Measurements from ENCODE around the gene SPRY4. TPM values are rescaled to one million over a fixed set of nuclear protein-coding genes. Genes with fewer than 3 reads are reported as not detected.
A peak's percentile ranks its signal among the peaks of the same experiment; 100 is the strongest.
"Not testable (repeated sequence)": the region's sequence is repeated elsewhere in the genome, so short reads cannot be mapped to it uniquely, and the experiment has no call there.

SPRY4 gene
- total RNA-seq, 1 experiment from 2014 or later: 40.5 TPM

DNA sequence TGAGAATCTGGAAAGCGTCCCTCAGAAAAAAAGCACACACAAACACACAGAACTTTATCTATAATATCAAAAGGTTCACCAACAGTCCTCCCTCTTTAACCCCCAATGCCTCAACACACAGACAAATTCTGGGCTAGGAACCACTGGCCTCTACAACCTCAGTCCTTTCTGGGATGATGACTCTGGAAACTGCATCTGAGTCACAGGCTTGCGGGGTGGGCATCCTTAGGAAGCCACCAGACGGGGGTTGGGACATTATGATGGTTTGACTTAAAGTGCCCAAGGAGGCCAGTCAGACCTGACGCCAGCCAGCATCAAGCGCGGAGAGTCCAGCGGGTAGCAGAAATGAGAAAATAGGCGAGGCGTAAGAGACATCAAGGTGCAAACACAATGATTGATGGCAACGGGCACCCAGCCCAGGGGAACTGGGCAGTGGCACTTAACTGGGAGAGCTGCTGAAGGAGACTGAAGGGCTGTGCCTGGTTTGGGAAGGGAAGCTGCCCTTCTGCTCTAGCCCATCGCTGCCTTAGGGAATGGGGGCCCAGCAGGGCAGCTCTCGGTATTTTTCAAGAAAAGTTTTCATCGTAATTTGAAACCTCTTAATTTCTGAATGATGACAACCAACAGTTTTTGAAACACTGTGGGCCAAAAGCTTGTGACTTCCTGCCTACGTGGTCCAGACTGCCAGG lies 20.7 kb downstream of the SPRY4 start:
- H3K27me3 ChIP-seq (replicated peaks): no peaks in the 10 kb centered on the region
- H3K4me1 ChIP-seq (replicated peaks): peaks cover 34% of the 10 kb centered on the region
- H3K9me3 ChIP-seq (replicated peaks): no peaks in the 10 kb centered on the region
- H3K27ac ChIP-seq: no peak overlapping the region
- peaks cover 45% of the 10 kb centered on the region for H3K36me3 ChIP-seq
- no peak for DNase-seq (ENCODE audit: low read depth in 1 of 2, low spot score in 2 of 2)
- H3K4me3 ChIP-seq: no peak overlapping the region

DNA sequence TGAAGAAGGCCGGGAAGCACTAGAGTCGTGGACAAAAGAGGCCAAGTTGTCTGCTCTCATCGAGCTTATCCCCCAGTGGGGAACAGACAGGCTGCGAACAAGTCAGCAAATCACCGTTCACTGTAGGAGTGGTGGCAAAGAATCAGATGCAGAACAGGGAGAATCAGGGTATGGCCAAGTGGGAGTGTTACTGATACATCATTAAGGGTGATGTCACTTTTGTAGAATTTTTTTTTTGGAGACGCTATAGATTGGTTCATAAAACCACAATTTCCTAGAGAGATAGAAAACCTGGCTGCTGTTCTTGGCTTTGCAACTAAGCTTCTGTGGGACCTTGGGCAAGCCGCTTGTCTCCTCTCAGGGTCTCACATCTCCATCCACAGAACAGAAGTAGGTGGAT lies 21.3 kb downstream of the SPRY4 start:
- Histone ChIP-seq H3K27me3 (replicated peaks) (no peaks in the 10 kb centered on the region), H3K9me3 (replicated peaks) (no peaks in the 10 kb centered on the region), H3K4me1 (replicated peaks) (peaks cover 38% of the 10 kb centered on the region), H3K36me3 (peaks cover 39% of the 10 kb centered on the region), H3K27ac (no peak overlapping the region), H3K4me3 (no peak overlapping the region)
- no peak for DNase-seq (ENCODE audit: low read depth in 1 of 2, low spot score in 2 of 2)

DNA sequence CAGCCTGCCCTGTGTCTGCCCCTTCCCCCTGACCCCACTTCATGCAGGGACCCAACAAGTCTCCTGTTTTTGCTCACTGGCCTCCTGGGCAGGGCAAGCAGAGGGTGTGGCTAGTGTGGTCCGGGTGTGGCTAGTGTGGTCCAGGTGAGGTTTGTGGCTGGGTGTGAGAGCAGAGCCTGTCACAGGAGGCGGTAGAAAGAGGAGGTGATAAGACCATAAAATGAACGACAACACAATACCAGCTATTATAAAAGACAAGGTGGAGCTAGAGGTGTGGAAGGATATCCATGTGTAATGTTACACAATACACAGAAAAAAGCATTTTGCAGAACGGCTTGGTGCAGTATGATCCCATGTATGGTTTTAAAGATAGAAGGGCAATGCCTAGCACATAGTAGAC lies 23.3 kb downstream of the SPRY4 start:
- H3K4me3 ChIP-seq: no peak overlapping the region

DNA sequence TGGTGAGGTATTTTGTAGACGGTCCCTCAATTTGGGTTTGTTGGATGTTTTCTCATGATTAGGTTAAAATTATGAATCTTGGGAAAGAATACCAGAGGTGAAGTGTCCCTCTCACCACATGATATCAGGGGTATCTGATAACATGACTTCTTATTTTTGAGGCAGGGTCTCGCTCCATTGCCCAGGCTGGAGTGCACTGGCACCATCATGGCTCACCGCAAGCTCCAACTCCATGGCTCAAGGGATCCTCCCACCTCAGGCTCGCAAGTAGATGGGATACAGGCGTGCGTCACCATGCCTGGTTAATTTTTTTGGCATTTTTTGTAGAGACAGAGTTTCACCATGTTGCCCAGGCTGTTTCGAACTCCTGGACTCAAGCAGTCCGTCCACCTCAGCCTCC lies 24.1 kb downstream of the SPRY4 start:
- no peaks in the 10 kb centered on the region for H3K9me3 ChIP-seq (replicated peaks)
- H3K27me3 ChIP-seq (replicated peaks): no peaks in the 10 kb centered on the region
- no peak for DNase-seq (ENCODE audit: low read depth in 1 of 2, low spot score in 2 of 2)
- no peak overlapping the region for H3K27ac ChIP-seq
- H3K4me3 ChIP-seq: no peak overlapping the region
- H3K36me3 ChIP-seq: peaks cover 15% of the 10 kb centered on the region
- peaks cover 55% of the 10 kb centered on the region for H3K4me1 ChIP-seq (replicated peaks)

More for the DNA sequence above, 23.3 kb downstream of the SPRY4 start:
- no peak for DNase-seq (ENCODE audit: low read depth in 1 of 2, low spot score in 2 of 2)
- no peaks in the 10 kb centered on the region for H3K9me3 ChIP-seq (replicated peaks)
- H3K27ac ChIP-seq: no peak overlapping the region
- H3K36me3 ChIP-seq: peaks cover 23% of the 10 kb centered on the region
- no peaks in the 10 kb centered on the region for H3K27me3 ChIP-seq (replicated peaks)
- peaks cover 55% of the 10 kb centered on the region for H3K4me1 ChIP-seq (replicated peaks)

DNA sequence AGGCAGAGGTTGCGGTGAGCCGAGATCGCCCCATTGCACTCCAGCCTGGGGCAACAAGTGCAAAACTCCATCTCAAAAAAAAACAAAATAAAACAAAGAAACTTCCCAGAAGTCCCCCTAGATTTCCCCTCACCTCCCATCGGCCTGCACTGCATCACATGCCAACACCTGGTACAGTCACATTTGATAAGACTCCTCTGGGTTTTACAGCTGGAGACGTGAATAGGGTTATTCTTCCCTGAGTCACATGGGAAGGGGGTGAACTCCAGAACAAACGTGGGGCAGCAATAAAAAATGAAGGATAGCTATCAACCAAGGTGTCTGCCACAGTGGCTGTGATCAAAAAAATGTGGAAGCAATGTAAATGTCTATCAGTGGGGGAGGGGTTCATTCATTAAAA lies 26.0 kb downstream of the SPRY4 start:
- DNase-seq (ENCODE audit: low read depth in 1 of 2, low spot score in 2 of 2): no peak
- H3K27ac ChIP-seq: no peak overlapping the region
- H3K4me1 ChIP-seq (replicated peaks): peaks cover 52% of the 10 kb centered on the region
- H3K27me3 ChIP-seq (replicated peaks): no peaks in the 10 kb centered on the region
- peaks cover 11% of the 10 kb centered on the region for H3K36me3 ChIP-seq
- H3K9me3 ChIP-seq (replicated peaks): no peaks in the 10 kb centered on the region
- H3K4me3 ChIP-seq: no peak overlapping the region

DNA sequence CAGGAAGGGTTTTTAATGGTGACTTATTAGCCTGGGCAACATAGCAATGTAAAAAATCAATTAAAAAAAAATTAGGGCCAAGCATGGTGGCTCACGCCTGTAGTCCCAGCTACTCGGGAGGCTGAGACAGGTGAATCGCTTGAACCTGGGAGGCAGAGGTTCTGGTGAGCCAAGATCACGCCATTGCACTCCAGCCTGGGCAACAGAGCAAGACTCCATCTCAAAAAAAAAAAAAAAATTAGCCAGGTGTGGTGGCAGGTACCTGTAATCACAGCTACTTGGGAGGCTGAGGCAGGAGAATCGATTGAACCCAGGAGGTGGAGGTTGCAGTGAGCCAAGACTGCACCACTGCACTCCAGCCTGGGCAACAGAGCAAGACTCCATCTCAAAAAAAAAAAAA lies 27.0 kb downstream of the SPRY4 start:
- H3K9me3 ChIP-seq (replicated peaks); H3K36me3 ChIP-seq; DNase-seq (ENCODE audit: low read depth in 1 of 2, low spot score in 2 of 2); H3K27me3 ChIP-seq (replicated peaks); H3K4me3 ChIP-seq: not testable (repeated sequence)
- H3K4me1 ChIP-seq (replicated peaks): peaks cover 57% of the 10 kb centered on the region
- H3K27ac ChIP-seq: peak overlapping the region; percentile 96

DNA sequence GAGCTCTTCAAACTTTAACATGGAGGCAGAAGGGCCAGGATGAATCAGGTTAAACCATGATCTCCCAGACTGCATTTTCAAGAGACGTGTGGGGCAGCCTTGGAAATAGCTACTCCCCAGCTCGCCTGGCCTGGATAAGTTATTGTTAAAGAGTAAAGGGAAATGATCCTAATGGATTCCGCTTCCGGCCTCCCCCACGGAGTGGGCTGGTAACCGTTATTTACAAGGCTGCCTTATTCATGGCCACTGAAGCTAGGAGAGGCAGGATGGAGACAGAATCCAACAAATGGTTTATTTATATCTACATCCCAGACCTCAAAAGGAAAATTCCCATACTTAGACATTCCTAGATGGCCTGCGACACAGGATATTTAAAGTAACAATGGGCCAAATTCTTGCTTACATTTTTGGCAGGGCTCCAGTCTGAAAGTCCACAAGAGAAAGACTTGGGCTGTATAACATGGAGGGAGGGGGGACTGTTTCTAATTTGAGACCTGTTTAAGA lies 27.9 kb downstream of the SPRY4 start:
- Histone ChIP-seq H3K9me3 (replicated peaks) (no peaks in the 10 kb centered on the region), H3K4me3 (no peak overlapping the region), H3K27ac (peak overlapping the region; percentile 96), H3K4me1 (replicated peaks) (peaks cover 61% of the 10 kb centered on the region), H3K27me3 (replicated peaks) (no peaks in the 10 kb centered on the region), H3K36me3 (peaks cover 7% of the 10 kb centered on the region)
- peak; percentile 98 to 99 for DNase-seq (ENCODE audit: low read depth in 1 of 2, low spot score in 2 of 2)

DNA sequence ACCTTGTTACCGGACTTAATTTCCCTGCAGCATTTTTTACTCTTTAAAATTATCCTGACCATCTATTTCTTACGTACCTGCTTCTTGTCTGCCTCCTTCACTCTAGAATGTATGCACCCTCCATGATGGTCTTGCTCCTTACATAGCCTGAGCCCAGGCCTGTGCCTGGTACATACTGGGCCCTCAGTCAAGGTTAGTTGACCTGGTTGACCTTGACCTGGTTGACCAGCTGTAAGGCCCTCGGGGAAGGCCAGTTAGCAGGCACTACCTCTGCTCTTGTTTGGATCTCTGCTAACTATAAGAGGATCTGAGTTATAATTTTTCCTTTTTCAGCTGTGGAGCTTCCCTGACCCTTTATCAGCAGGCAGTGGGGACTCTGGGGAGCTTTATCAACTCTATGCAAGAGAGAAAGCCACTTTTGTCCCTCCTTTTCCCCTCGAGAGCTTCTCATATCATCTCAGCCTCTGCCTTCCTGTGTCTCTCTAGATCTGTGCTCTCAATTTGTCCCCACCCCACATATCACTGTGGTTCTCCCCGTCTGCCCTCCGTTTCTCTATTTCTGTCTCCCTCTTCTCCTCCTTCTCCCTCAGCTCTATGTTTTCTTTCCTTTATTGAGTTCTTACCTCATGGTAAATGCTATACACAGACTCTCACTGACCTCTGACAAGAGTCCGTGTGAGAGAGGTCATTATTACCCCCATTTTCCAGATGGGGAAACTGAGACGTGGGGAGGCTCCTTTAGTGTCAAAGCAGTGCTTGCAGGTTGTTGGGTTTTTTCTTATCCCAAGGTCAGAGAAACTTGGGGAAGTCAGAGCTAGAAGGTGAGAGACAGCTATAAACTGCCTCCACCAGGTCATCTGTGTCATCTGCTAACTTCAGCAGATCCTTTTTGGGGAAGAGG lies 28.6 kb downstream of the SPRY4 start:
- Histone ChIP-seq H3K36me3 (peaks cover 12% of the 10 kb centered on the region), H3K27me3 (replicated peaks) (no peaks in the 10 kb centered on the region), H3K4me1 (replicated peaks) (peaks cover 69% of the 10 kb centered on the region), H3K9me3 (replicated peaks) (no peaks in the 10 kb centered on the region), H3K4me3 (no peak overlapping the region), H3K27ac (peak overlapping the region; percentile 96)
- DNase-seq (ENCODE audit: low read depth in 1 of 2, low spot score in 2 of 2): no peak

DNA sequence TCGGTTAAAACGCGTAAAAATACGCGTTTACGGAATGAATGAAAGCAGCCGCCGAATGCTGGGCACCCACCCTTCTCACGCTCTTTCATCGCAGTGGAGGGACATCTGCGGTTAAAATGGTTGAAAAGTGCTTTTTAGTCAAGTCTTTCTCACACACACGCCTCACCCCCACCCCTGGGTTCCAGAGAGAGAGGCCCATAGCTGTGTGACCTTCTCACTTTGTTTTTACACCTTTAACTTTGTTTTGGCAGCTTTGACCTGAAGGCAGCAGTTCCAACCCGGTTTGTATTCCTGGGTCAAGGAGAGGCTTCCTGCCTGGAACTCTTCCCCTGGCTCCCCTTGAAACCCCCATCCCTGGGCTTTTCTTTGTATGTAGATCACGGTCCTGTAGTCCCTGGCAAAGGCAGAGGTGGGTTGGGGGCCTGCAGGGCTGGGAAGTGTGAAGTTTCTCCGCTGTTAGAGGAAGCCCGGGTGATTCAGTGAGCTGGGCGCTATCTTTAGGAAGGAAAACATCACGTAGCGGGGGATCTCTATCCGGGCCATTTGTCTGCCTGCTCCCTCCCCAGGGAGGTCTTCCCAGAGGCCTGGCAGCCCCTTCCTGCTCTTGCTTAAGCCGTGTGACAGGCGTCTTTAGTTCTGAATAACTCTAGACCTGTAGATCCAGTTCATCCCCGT lies 29.6 kb downstream of the SPRY4 start:
- Histone ChIP-seq H3K4me1 (replicated peaks) (peaks cover 79% of the 10 kb centered on the region), H3K36me3 (peaks cover 7% of the 10 kb centered on the region), H3K27me3 (replicated peaks) (no peaks in the 10 kb centered on the region), H3K9me3 (replicated peaks) (no peaks in the 10 kb centered on the region), H3K4me3 (no peak overlapping the region), H3K27ac (0 out of 2 replicates have a peak overlapping the region, but pooled peaks have one; percentile 96)
- no peak for DNase-seq (ENCODE audit: low read depth in 1 of 2, low spot score in 2 of 2)

DNA sequence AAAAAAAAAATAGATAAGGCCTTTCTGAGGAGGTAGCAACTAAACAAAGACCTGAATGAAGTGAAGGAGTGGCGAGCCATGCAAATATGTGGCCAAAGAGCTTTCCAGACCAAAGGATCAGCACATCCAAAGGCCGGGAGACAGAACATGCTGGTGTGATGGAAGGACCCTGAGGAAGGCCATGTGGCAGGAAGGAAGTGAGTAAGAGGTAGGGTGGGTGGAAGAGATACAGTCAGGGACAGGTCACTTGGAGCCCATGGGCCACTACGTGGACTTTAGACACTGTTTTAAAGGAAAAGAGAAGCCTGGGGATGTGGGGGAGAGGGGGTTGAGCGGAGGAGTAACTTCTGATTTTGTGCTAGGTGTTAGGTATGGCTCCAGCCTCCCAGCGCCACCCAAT lies 31.3 kb downstream of the SPRY4 start:
- Histone ChIP-seq H3K4me3 (no peak overlapping the region), H3K36me3 (peaks cover 11% of the 10 kb centered on the region), H3K9me3 (replicated peaks) (no peaks in the 10 kb centered on the region), H3K4me1 (replicated peaks) (peaks cover 87% of the 10 kb centered on the region), H3K27ac (peak overlapping the region; percentile 62), H3K27me3 (replicated peaks) (no peaks in the 10 kb centered on the region)
- DNase-seq (ENCODE audit: low read depth in 1 of 2, low spot score in 2 of 2): no peak

DNA sequence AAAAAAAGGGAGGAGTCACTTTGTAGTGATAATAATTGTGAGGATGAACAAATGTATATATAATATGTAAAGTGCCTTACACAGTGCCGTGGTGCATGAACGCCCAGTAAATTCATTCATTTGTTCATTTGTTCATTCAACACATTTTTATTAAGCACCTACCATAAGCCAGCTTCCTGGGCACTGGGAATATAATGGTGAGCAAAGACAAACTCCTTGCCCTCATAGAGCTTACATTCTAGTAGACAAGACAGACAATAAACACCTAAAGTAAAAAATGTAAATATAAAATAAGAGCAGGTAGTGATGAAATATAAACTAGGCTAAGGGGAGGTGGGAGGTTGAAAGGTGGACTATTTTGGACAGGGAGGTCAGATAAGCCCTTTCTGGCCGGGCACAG lies 32.0 kb downstream of the SPRY4 start:
- Histone ChIP-seq H3K27me3 (replicated peaks) (no peaks in the 10 kb centered on the region), H3K36me3 (peaks cover 14% of the 10 kb centered on the region), H3K9me3 (replicated peaks) (no peaks in the 10 kb centered on the region), H3K4me3 (no peak overlapping the region), H3K4me1 (replicated peaks) (peaks cover 87% of the 10 kb centered on the region), H3K27ac (peak overlapping the region; percentile 62; the same call in 1 of the 2 replicates)
- DNase-seq (ENCODE audit: low read depth in 1 of 2, low spot score in 2 of 2): no peak

DNA sequence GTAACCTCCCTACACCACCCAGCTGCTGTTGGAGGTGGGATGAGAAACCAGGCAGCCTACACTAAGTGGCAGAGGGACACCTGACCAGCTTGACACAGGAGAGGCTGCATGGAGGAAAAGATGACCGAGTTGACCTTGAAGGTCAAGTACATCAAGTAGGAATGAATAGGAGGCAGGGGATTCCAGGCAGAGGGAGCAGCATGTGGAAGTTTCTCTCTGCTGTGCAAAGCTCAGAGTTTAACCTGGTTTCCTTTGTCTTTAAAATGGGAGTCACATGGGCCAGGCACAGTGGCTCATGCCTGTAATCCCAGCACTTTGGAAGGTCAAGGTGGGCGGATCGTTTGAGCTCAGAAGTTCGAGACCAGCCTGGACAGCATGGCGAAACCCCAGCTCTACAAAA lies 32.6 kb downstream of the SPRY4 start:
- Histone ChIP-seq H3K36me3 (peaks cover 14% of the 10 kb centered on the region), H3K27ac (no peak overlapping the region), H3K9me3 (replicated peaks) (no peaks in the 10 kb centered on the region), H3K4me3 (no peak overlapping the region), H3K27me3 (replicated peaks) (no peaks in the 10 kb centered on the region), H3K4me1 (replicated peaks) (peaks cover 87% of the 10 kb centered on the region)
- DNase-seq (ENCODE audit: low read depth in 1 of 2, low spot score in 2 of 2): no peak

DNA sequence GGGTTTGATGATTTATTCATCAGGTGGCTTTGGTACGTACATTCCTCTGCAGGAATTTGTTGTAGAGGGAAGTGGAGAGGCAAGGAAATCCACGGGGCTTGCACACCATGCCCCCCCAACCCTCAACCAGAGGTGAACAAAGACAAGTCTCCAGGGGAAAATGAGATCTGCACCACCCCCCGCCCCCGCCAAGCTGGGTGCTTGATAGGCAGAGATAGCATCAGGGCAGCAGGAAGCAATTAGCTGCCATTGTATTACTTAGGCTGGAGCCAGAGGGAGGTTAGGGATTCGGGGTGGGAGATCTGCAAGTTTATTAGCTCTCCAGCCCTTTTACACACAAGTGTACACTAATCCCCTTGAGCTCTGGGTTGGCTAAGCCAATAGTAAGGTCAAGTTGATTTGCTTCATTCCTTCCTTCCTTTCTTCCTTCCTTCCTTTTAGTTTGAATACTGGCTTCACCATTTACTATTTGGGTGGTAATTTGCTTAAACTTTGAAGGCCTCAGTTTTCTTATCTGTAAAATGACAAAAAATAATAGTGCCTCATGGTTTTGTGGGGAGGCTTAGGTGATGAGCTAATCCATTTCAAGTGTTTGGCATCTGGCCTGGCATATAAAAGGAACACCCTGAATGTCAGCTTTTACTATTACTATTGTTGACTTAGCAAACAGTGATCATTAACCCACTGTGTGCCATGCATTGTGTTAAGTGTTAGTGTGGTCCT lies 34.1 kb downstream of the SPRY4 start:
- Histone ChIP-seq H3K9me3 (replicated peaks) (no peaks in the 10 kb centered on the region), H3K4me3 (no peak overlapping the region), H3K27ac (peak overlapping the region; percentile 70), H3K27me3 (replicated peaks) (no peaks in the 10 kb centered on the region), H3K4me1 (replicated peaks) (peaks cover 77% of the 10 kb centered on the region), H3K36me3 (peaks cover 14% of the 10 kb centered on the region)
- DNase-seq (ENCODE audit: low read depth in 1 of 2, low spot score in 2 of 2): peak; percentile 95 to 96

Data from SJSA1 (cell line).